HuH-7 (cell line): ENCODE measurements around the gene PLPPR3.

Experiments
- DNase-seq: peaks from one replicate; pipeline ENCODE4 v3.0.0; 2011; ENCODE audit warnings: low spot score

Gene PLPPR3

GRCh38 chr19:821825-822503 is at the start of gene PLPPR3:
PLPPR3 (minus strand) TSS chr19:821955; CDS start chr19:821559, 396 bp downstream.
- DNase-seq = no peak

GRCh38 chr19:870963-871401 is 49.2 kb upstream of the PLPPR3 start:
- DNase-seq = no peak

- DNase-seq = no peak
These were observed 48.6 kb upstream of the PLPPR3 start for GRCh38 chr19:870314-870713.

- DNase-seq = no peak
These were observed 47.8 kb upstream of the PLPPR3 start for GRCh38 chr19:869245-870177.

- no peak for DNase-seq
These were observed 46.9 kb upstream of the PLPPR3 start for GRCh38 chr19:868458-869244.

GRCh38 chr19:867855-868457 is 46.2 kb upstream of the PLPPR3 start:
- DNase-seq = no peak

GRCh38 chr19:867301-867793 is 45.6 kb upstream of the PLPPR3 start:
- DNase-seq = no peak

GRCh38 chr19:866769-867300 is 45.1 kb upstream of the PLPPR3 start:
- DNase-seq = no peak

- no peak for DNase-seq
These were observed 41.5 kb upstream of the PLPPR3 start for GRCh38 chr19:863315-863620.

- no peak for DNase-seq
These were observed 41.0 kb upstream of the PLPPR3 start for GRCh38 chr19:862581-863314.

- DNase-seq = peak; percentile 79
These were observed 40.2 kb upstream of the PLPPR3 start for GRCh38 chr19:861756-862580.

- no peak for DNase-seq
These were observed 39.5 kb upstream of the PLPPR3 start for GRCh38 chr19:861141-861755.

- peak; percentile 46 for DNase-seq
These were observed 37.4 kb upstream of the PLPPR3 start, which contains the start of gene CFD for GRCh38 chr19:858868-859843. CFD (plus strand) TSS chr19:859664; CDS start chr19:859690, 26 bp downstream.

GRCh38 chr19:858284-858683 is 36.5 kb upstream of the PLPPR3 start:
- no peak for DNase-seq

- no peak for DNase-seq
These were observed 33.9 kb upstream of the PLPPR3 start for GRCh38 chr19:855566-856120.

GRCh38 chr19:855142-855541 is 33.4 kb upstream of the PLPPR3 start:
- no peak for DNase-seq

GRCh38 chr19:854549-854948 is 32.8 kb upstream of the PLPPR3 start:
- no peak for DNase-seq
